Heart right ventricle (tissue), 16 donors: Measurements from ENCODE around the gene FBXO45. TPM values are rescaled to one million over a fixed set of nuclear protein-coding genes. Genes with fewer than 3 reads are reported as not detected.
"Not testable (repeated sequence)": the region's sequence is repeated elsewhere in the genome, so short reads cannot be mapped to it uniquely, and the experiment has no call there.

Experiments used
- ATAC-seq, 8 donors: fragments of 200-7000 bp; cut with Tn5 transposase; one replicate each; pipeline ENCODE4 v1.9.1; 2020; ENCODE audit warnings: mild to moderate bottlenecking in 8 of 8, moderate library complexity in 8 of 8, moderate number of reproducible peaks in 1 of 8
- DNase-seq, 2 donors: peaks; one replicate each; pipeline ENCODE4 v3.0.0-alpha.2; 2020
- H3K27ac ChIP-seq, 10 donors: fragments of 200-600 bp; sonication (generic) in 2 of 10; one replicate each; pipeline versions ENCODE4 v1.5.0 to v1.8.0; 2020 to 2022; ENCODE audit warnings: mild to moderate bottlenecking in 3 of 10
- H3K27me3 ChIP-seq, 7 donors: fragments of 200-600 bp; one replicate each; pipeline ENCODE4 v1.8.0; 2021 to 2022; ENCODE audit warnings: mild to moderate bottlenecking in 2 of 7
- H3K36me3 ChIP-seq, 9 donors: fragments of 200-600 bp; sonication (generic) in 1 of 9; one replicate each; pipeline versions ENCODE4 v1.5.0 to v1.8.0; 2020 to 2022; ENCODE audit warnings: mild to moderate bottlenecking in 2 of 9
- H3K4me1 ChIP-seq, 9 donors: fragments of 200-600 bp; sonication (generic) in 1 of 9; one replicate each; pipeline versions ENCODE4 v1.5.0 to v1.8.0; 2020 to 2022; ENCODE audit warnings: mild to moderate bottlenecking in 4 of 9
- H3K4me3 ChIP-seq, 10 donors: fragments of 200-600 bp; sonication (generic) in 2 of 10; one replicate each; pipeline versions ENCODE4 v1.5.0 to v1.8.0; 2020 to 2022; ENCODE audit warnings: mild to moderate bottlenecking in 7 of 10, moderate library complexity in 2 of 10
- H3K9me3 ChIP-seq, 11 donors: fragments of 200-600 bp in 10 of 11; sonication (generic) in 2 of 11; one replicate each; pipeline versions ENCODE4 v1.5.0 to v1.8.0; 2013 to 2022; ENCODE audit warnings: mild to moderate bottlenecking in 2 of 11, control low read depth in 1 of 11, moderate library complexity in 1 of 11
- CTCF ChIP-seq, 9 donors: fragments of 200-600 bp; sonication (generic) in 2 of 9; IDR thresholded peaks; one replicate each; pipeline versions ENCODE4 v1.5.0 to v1.8.0; 2021 to 2022; ENCODE audit warnings: antibody characterized with exemption in 9 of 9, mild to moderate bottlenecking in 5 of 9, moderate library complexity in 1 of 9
- WGBS, 2 donors: extraction: QIAGEN DNeasy Blood & Tissue Kit; methylation state at CpG; one replicate each; pipeline ENCODE4 v1.1.7; 2013; ENCODE audit warnings: inconsistent platforms in 1 of 2; 5-methylcytosine and 5-hydroxymethylcytosine counted together
- intact Hi-C, 10 donors: fragments of 100-400 bp; cut with DNase I; formaldehyde crosslinking; loops; one replicate each; pipeline versions ENCODE4 v1.11.1 to v1.14.2; 2022
- polyA plus RNA-seq, 2 donors: library from polyadenylated mRNA; stranded (reverse); fragments of 200-250 nt; gene quantifications; one replicate each; pipeline ENCODE4 v1.2.3, GENCODE V29; 2013
- total RNA-seq, 10 donors: library from RNA; stranded (reverse); fragmentation: NEBNext Ultra II Directional in 3 of 10; extraction: Animal tissue kit (Norgen Biotek cat#: 25700) in 3 of 10; gene quantifications; one replicate each; pipeline versions ENCODE4 v1.2.1 to v1.2.4, GENCODE V29; 2021 to 2023
- donor health status: Arrhythmogenic right ventricular cardiomyopathy.
- donor health status: ischemic (EF 13 %, LVEDD 7.1; RV severe dilation, severe dysfunction).
- donor health status: healthy with polysubstance abuse.
- donor health status: DM: no; HTN: yes; CAD: no.
- donor health status: DM: no; HTN: no; CAD: no.
- donor health status: ischemic (EF 25% LVEDD 6.9; RV normal size, moderate dysfunction).
- donor health status: ischemic (EF 25% LVEDD 5.7; RV mildly dilated, moderate dysfunction).
- donor health status: healthy.
- donor health status: DM: yes; HTN: yes; CAD: no.
- donor health status: Ischemic cardiomyopathy.
- donor health status: ischemic (EF 35%, LVEDD 5.7; RV mildly dilated, moderate dysfunction).
- donor health status: nonischemic (EF 11% LVEDD 7.7; RV severe dilation, severe dysfunction).
- donor health status: DM: yes; HTN: yes; CAD: no.
- donor health status: PGD.
- donor health status: ischemic (EF 29% LVEDD 5.4; RV normal size, mild dysfunction).
- donor health status: nonischemic (EF 23%, LVEDD 6.1; RV moderate dilation, normal function).

Gene FBXO45
- total and polyA plus RNA-seq, 12 donors, result 2.0 to 10.2 (median 5.8) TPM

- 29 to 36% methylated on average over 5 of the region's 5 CpGs for WGBS, 2 donors
- TF ChIP-seq CTCF (IDR thresholded peaks at IDR 0.05), result no peak
- Histone ChIP-seq H3K4me1 (no peaks in the 10 kb centered on the region), H3K36me3 (no peaks in the 10 kb centered on the region), H3K27me3 (peaks cover 0 to 24% (median 7%) of the 10 kb centered on the region in 7 donors), H3K4me3 (no peak overlapping the region), H3K27ac (no peak overlapping the region), H3K9me3 (no peaks in the 10 kb centered on the region)
- ATAC-seq, result no peak
- DNase-seq, result no peak
- intact Hi-C loops, result no loop called here
These were observed 27.9 kb downstream of the FBXO45 start for GRCh38 chr3:196596355-196596754.

DNA sequence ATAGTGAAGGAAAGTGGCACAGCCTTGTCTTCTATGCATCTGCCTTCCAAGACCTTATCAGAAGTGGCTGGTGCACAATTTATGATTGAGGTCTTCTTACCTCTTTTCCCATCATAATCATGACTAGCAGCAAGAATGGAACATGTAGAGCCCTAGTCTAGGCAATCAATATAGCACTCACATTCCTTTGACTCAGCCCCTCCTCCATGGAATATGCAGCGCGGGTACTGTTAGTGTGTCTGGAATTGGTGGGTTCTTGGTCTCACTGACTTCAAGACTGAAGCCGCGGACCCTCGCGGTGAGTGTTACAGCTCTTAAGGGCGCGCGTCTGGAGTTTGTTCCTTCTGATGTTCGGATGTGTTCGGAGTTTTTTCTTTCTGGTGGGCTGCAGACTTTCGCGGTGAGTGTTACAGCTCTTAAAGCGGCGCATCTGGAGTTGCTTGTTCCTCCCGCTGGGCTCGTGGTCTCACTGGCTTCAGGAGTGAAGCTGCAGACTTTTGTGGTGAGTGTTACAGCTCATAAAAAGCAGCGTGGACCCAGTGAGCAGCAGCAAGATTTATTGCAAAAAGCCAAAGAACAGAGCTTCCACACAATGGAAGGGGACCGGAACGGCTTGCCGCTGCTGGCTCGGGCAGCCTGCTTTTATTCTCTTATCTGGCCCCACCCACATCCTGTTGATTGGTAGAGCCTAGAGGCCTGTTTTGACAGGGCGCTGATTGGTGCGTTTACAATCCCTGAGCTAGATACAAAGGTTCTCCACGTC, 29.7 kb downstream of the FBXO45 start:
- ATAC-seq, DNase-seq, H3K27ac ChIP-seq, H3K36me3 ChIP-seq, intact Hi-C loops, H3K4me1 ChIP-seq, H3K9me3 ChIP-seq: not testable (repeated sequence)
- WGBS, 2 donors, result 67 to 72% methylated on average over 25 of the region's 25 CpGs
- peak overlapping the region in 1 of 10 donors; percentile 27 for H3K4me3 ChIP-seq
- H3K27me3 ChIP-seq, result peaks cover 0 to 24% (median 7%) of the 10 kb centered on the region in 7 donors

DNA sequence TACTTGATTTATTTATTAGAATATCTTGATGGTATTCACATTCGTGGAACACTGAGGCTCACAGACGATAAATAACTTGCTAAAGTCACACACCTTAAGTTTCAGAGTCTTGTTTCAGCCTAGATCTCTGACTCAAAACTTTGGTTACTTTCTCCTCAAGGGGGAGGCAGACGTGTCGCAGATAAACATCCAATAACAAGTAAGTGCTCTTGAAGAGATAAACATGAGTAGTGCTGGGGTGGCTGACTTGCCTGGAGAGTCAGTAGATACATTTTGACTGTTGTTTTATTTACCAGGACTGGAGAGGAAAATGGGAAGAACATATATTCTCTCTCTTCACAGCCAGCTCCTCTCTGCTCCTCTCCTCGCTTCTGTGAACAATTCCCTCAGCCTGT, 31.3 kb downstream of the FBXO45 start:
- no peak for TF ChIP-seq CTCF (IDR thresholded peaks at IDR 0.05)
- H3K27me3 ChIP-seq, result peaks cover 0 to 13% (median 7%) of the 10 kb centered on the region in 7 donors
- no peaks in the 10 kb centered on the region for H3K4me1 ChIP-seq
- ATAC-seq (no peak), DNase-seq (no peak)
- no peaks in the 10 kb centered on the region for H3K9me3 ChIP-seq
- intact Hi-C loops, result loop anchor here in 1 of 10 donors (10.0 kb wide), 1 partner anchor 375 kb away; no protein-coding TSS in a partner anchor
- 70 to 74% methylated on average over 5 of the region's 5 CpGs for WGBS, 2 donors
- H3K36me3 ChIP-seq, result no peaks in the 10 kb centered on the region
- no peak overlapping the region for H3K4me3 ChIP-seq
- H3K27ac ChIP-seq, result no peak overlapping the region

DNA sequence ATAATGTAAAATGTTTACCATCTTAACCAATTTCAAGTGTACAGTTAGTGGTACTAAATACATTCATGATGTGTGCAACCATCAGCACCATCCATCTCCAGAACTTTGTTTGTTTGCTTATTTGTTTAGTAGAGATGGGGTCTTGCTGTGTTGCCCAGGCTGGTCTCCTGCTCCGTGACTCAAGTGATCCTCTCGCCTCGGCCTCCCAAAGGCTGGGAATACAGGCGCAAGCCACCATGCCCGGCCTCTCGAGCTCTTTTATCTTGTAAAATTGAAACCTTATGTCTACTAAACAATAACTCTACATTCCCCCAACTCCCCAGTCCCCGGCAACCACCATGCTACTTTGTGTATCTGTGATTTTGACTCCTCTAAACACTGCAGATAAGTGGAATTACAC, 31.9 kb downstream of the FBXO45 start:
- H3K4me1 ChIP-seq, result no peaks in the 10 kb centered on the region
- intact Hi-C loops, result loop anchor here in 1 of 10 donors (10.0 kb wide), 1 partner anchor 374 kb away; no protein-coding TSS in a partner anchor
- H3K27me3 ChIP-seq, result peaks cover 0 to 11% (median 3%) of the 10 kb centered on the region in 7 donors
- no peak overlapping the region for H3K27ac ChIP-seq
- H3K9me3 ChIP-seq, result no peaks in the 10 kb centered on the region
- no peak for DNase-seq
- no peak for TF ChIP-seq CTCF (IDR thresholded peaks at IDR 0.05)
- 91 to 92% methylated on average over 7 of the region's 7 CpGs for WGBS, 2 donors
- no peak overlapping the region for H3K4me3 ChIP-seq
- no peak for ATAC-seq
- H3K36me3 ChIP-seq, result no peaks in the 10 kb centered on the region

GRCh38 chr3:196602673-196603072, 34.2 kb downstream of the FBXO45 start:
- Histone ChIP-seq H3K9me3 (no peaks in the 10 kb centered on the region), H3K27me3 (peaks cover 0 to 10% (median 0%) of the 10 kb centered on the region in 7 donors), H3K36me3 (no peaks in the 10 kb centered on the region), H3K4me1 (no peaks in the 10 kb centered on the region), H3K4me3 (no peak overlapping the region), H3K27ac (no peak overlapping the region)
- intact Hi-C loops, result loop anchor here in 1 of 10 donors (10.0 kb wide), 1 partner anchor 372 kb away; no protein-coding TSS in a partner anchor
- TF ChIP-seq CTCF (IDR thresholded peaks at IDR 0.05), result no peak
- 93 to 96% methylated on average over 6 of the region's 6 CpGs for WGBS, 2 donors
- ATAC-seq (no peak), DNase-seq (no peak)
